Keratinocyte (primary cell): ENCODE data around the gene HMCN2.

ENCODE experiments used
- CTCF ChIP-seq, 3 experiments: IDR thresholded peaks in 1 of 3; conservative IDR thresholded peaks in 1 of 3; optimal IDR thresholded peaks in 1 of 3; 2 replicates in 2 of 3; 3 replicates in 1 of 3; pipeline versions ENCODE3 to v1.5.1; 2011; ENCODE audit warnings: low read length in 3 of 3, mild to moderate bottlenecking in 3 of 3, moderate library complexity in 2 of 3, control low read depth in 1 of 3, inconsistent platforms in 1 of 3; ENCODE audit not compliant: insufficient read depth in 2 of 3; ENCODE audit errors: extremely low read depth in 1 of 3
- EZH2 ChIP-seq: IDR thresholded peaks from one replicate; pipeline ENCODE4 v1.6.1; 2012; ENCODE audit warnings: inconsistent platforms, mild to moderate bottlenecking, low read length, moderate library complexity

- no peak for TF ChIP-seq CTCF (optimal IDR thresholded peaks at IDR 0.05 in 1 of 3, IDR thresholded peaks at IDR 0.05 in 1 of 3, conservative IDR thresholded peaks at IDR 0.05 in 1 of 3; ENCODE audit: extremely low read depth in 1 of 3, insufficient read depth in 2 of 3, low read length in 3 of 3)
- TF ChIP-seq EZH2: no peak
These were observed 161.8 kb downstream of the HMCN2 start for GRCh38 chr9:130427326-130427725.
